Subcutaneous adipose tissue (tissue), 4 donors: ENCODE measurements around the gene ZNF532. TPM values are rescaled to one million over a fixed set of nuclear protein-coding genes. Genes with fewer than 3 reads are reported as not detected.

Experiments
- total RNA-seq, 4 donors: library from RNA; depleted of rRNA; stranded (reverse); fragments of >200 nt; gene quantifications; one replicate each; pipeline ENCODE4 v1.1.0, GENCODE V29; 2016
- TF ChIP-seq, protein P1 (sequence below): fragments of 450-650 bp; IDR thresholded peaks from one replicate; pipeline ENCODE4 v1.5.1; 2016; ENCODE audit warnings: low read depth, mild to moderate bottlenecking, control low read depth, antibody characterized with exemption, moderate library complexity

ZNF532 gene
- total RNA-seq, 4 donors from 2014 or later: 37.2 to 66.1 (median 47.6) TPM

DNA sequence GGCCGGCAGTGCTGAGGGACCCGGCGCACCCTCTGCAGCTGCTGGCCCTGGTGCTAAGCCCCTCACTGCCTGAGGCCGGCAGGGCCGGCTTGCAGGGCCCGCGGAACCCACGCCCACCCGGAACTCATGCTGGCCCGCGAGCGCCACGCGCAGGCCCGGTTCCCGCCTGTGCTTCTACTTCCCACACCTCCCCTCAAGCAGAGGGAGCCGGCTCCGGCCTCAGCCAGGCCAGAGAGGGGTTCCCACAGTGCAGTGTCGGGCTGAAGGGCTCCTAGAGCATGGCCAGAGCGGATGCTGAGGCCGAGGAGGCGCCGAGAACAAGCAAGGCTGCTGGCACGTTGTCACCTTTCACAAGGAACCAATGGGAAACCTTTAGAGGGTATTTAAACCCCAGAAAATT lies 36.8 kb upstream of the ZNF532 start:
- TF ChIP-seq, protein P1, sequence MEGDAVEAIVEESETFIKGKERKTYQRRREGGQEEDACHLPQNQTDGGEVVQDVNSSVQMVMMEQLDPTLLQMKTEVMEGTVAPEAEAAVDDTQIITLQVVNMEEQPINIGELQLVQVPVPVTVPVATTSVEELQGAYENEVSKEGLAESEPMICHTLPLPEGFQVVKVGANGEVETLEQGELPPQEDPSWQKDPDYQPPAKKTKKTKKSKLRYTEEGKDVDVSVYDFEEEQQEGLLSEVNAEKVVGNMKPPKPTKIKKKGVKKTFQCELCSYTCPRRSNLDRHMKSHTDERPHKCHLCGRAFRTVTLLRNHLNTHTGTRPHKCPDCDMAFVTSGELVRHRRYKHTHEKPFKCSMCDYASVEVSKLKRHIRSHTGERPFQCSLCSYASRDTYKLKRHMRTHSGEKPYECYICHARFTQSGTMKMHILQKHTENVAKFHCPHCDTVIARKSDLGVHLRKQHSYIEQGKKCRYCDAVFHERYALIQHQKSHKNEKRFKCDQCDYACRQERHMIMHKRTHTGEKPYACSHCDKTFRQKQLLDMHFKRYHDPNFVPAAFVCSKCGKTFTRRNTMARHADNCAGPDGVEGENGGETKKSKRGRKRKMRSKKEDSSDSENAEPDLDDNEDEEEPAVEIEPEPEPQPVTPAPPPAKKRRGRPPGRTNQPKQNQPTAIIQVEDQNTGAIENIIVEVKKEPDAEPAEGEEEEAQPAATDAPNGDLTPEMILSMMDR: no peak

DNA sequence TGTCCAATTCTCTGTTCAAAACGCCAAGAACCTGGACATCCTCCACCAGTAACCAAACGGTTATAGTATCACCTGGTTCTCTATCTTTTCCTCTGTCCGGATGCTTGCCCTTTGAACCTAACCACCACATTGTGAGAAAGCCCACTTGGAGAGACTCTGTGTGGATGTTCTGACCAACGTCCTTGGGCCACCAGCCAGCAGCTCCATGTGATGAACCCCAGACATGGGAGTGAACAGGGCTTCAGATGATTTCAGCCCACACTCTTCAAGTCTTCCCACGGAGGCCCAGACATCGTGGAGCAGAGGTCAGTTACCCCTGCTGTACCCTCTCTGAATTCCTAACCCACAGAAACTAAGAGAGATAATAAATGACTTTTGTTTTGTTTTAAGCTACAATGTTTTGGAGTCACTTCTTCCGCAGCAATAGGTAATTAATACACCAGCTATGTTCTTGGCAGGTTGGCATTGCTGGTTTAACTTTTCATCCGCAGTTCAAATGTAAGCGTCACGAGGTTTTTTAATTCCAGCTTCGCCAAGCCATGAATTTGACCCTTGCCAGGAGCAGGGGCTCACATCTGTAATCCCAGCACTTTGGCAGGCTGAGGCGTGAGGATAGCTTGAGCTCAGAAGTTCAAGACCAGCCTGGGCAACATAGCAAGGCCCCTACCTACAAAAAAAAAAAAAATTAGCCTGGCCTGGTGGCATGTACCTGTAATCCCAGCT lies 36.1 kb upstream of the ZNF532 start:
- TF ChIP-seq, protein P1: no peak

DNA sequence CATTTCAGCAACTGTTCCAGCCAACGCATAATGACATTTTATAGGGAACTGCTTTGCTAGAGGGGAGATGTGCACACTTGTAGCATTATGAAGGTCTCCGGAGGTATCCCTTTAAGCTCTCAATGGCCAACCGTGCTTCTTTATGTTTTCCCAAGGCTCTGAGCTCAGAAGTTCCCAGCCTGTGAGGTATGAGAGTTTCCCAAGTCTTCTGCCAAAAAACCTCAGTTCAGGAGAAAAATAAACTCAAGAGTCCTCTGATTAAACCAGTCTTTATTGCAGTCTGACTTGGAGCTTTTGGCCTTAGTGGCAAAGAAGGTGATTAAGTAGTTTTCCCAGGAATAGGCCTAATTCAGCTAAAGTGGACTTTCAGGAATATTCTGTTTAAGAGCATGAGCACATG lies 35.4 kb upstream of the ZNF532 start:
- TF ChIP-seq, protein P1: no peak

DNA sequence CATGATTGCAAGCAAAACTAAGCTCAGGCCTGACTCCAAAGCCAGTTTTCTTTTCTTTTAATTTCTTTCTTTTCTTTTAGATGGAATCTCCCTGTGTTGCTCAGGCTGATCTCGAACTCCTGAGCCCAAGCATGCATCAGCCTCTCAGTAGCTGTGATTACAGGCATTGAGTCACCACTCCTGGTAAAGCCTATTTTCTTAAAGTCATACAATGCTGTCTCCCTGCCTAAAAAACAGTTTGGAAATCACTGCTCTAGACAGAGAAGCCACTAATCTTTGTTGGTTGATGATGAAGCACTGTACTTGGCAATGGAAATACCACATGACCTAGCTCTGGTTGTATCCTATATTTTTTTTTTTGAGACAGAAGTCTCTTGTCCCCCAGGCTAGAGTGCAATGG lies 33.1 kb upstream of the ZNF532 start:
- TF ChIP-seq, protein P1: no peak

DNA sequence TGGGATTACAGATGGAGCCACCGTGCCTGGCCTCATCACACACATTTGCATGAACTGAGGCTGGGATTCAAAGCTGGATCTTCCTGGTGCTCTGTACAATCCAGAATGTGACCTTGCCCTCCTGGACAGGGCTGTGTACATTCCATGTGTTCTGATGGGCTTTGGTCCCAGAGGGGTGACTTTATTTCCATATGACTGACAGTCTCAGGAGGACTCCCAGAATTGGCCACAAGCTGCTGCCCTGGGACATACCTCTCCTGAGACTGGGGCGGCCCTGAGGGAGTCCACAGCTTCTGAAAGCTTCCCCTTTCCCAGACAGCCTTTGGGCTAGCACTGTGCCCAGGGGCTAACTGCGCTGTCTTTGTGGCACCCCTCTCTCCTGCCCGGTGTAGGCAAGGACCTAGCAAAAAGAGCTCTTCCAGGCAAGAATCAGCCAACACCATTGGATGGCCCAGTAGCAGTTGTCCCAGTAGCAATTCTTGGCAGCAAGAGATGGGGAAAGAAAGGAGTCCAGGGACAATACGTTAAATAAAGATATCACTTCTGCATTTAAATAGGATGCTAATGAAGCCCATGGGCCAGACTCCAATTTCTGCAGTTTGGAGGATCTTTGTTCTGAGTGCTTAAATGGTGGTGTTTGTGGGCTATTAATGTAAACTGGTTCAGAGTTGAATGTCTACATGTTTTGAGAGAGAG lies 26.4 kb upstream of the ZNF532 start:
- TF ChIP-seq, protein P1: no peak

DNA sequence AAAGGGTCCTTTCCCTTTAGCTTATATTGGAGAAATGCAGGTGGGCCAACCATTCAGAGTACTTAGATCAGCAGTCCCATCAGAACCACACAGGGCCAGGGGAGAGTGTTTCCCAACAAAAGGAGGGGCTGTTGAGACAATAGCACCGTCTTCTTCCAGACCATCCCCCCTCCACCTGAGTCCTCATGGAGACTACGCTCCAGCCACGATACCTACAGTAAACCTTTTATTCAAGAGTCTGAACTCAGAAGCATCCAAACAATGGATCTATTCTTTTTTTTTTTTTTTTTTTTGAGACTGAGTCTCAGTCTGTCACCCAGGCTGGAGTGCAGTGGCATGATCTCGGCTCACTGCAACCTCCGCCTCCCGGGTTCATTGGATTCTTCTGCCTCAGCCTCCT lies 25.7 kb upstream of the ZNF532 start:
- TF ChIP-seq, protein P1: no peak

DNA sequence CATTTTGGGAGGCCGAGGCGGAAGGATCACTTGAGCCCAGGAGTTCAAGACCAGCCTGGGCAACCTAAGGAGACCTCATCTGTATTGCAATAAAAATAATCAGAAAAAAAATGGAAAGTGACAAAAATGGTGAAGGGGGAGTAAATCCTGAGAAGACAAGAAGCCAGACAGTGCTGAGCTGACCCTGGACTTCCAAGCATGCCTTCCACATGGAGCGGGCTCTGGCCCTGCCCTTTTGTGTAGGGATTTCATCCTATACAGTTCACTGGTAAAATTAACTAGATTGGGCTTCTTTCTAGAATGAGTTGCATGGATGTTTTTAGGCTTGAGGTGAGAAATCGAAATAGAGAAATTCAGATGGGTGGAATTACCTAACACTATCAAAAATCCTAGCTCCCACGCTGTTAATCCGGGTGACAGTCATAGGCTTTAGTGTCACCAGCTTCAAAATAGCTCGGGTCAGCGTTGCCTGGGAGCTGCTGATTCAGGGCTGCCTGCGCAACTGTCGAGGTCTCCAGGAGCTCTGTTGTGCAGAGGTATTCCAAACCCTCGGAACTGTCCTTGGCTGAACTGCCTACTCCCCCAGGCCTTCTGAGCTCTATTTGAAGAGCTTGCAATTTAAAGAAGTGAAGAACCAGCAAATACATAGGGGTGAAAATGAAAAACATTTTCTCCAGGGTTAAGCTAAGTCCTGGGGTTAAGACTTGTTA lies 21.5 kb upstream of the ZNF532 start:
- TF ChIP-seq, protein P1: no peak
